ENCODE data around the gene LACTB. TPM values are rescaled to one million over a fixed set of nuclear protein-coding genes. Genes with fewer than 3 reads are reported as not detected.

Gene LACTB
- total RNA-seq, 2 experiments from 2014 or later, result 6.9 to 7.9 TPM

- Mint-ChIP-seq H3K4me1 (peaks cover 8% of the 10 kb centered on the region), H3K4me3 (no peak overlapping the region), H3K36me3 (ENCODE audit: low read depth) (no peaks in the 10 kb centered on the region), H3K27ac (no peak overlapping the region), H3K27me3 (peaks cover 3% of the 10 kb centered on the region), H3K9me3 (no peaks in the 10 kb centered on the region)
- ChIA-PET CTCF (interaction anchor here (1.1 kb wide), 1 partner anchor 10 kb away, joined by 5 read pairs; no protein-coding TSS in a partner anchor), POLR2A (no interaction called here)
- DNase-seq, result no peak
Observed at GRCh38 chr15:63176302-63176701, 54.6 kb downstream of the LACTB start.

- H3K27me3 Mint-ChIP-seq, result peaks cover 3% of the 10 kb centered on the region
- H3K9me3 Mint-ChIP-seq, result no peaks in the 10 kb centered on the region
- no peaks in the 10 kb centered on the region for H3K36me3 Mint-ChIP-seq (ENCODE audit: low read depth)
- H3K27ac Mint-ChIP-seq, result no peak overlapping the region
- no peak overlapping the region for H3K4me3 Mint-ChIP-seq
- POLR2A ChIA-PET, result no interaction called here
- DNase-seq, result no peak
- CTCF ChIA-PET, result no interaction called here
- peaks cover 8% of the 10 kb centered on the region for H3K4me1 Mint-ChIP-seq
Observed at GRCh38 chr15:63178034-63178433, 56.4 kb downstream of the LACTB start.

DNA sequence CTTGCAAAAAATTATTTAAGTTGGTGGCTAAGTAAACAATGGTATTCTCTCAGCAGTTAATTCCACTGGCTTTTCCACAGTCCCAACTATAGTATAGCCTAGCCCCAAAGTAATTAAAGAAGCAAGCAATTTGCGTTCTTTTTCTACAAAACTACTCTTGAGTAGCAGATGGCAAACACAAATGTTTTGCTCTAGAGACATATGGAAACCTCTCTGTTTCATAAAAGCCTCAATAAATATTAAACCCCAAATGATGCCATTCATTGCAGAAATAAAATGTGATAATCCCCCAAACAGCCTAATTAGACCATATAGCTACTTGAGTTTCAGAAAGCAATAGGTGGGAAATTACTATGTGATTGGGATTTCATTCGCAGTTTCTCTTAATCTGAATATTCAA lies 59.1 kb downstream of the LACTB start:
- Mint-ChIP-seq H3K27ac (no peak overlapping the region), H3K4me1 (peaks cover 8% of the 10 kb centered on the region), H3K4me3 (no peak overlapping the region), H3K36me3 (ENCODE audit: low read depth) (no peaks in the 10 kb centered on the region), H3K9me3 (no peaks in the 10 kb centered on the region), H3K27me3 (peaks cover 3% of the 10 kb centered on the region)
- DNase-seq, result no peak
- CTCF ChIA-PET, result interaction anchor here (1.2 kb wide), 1 partner anchor 15 kb away, joined by 3 read pairs; no protein-coding TSS in a partner anchor
- POLR2A ChIA-PET, result no interaction called here

DNA sequence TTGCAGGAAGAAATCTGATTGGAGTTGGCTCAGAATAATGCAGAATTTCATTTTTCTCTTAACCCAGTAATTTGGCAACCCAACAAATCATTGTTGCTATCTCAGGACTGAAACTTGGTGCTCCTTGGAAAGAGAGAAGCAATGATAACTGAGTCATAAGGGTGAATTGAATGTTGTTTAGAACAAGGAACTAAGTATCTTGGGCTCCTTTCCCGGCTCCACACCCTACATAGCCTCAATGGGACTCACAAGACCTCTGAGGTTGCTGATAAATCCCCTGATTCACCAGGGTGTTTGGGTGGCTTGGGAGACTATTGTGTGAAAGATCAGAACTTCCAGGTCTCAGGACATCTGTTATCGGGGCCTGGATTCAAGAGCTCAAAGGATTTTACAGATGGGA lies 60.0 kb downstream of the LACTB start:
- Mint-ChIP-seq H3K36me3 (ENCODE audit: low read depth) (no peaks in the 10 kb centered on the region), H3K27ac (no peak overlapping the region), H3K27me3 (peaks cover 7% of the 10 kb centered on the region), H3K4me3 (no peak overlapping the region), H3K4me1 (peaks cover 8% of the 10 kb centered on the region), H3K9me3 (no peaks in the 10 kb centered on the region)
- DNase-seq, result no peak
- ChIA-PET POLR2A (no interaction called here), CTCF (interaction anchor here (1.2 kb wide), 1 partner anchor 15 kb away, joined by 3 read pairs; no protein-coding TSS in a partner anchor)

GRCh38 chr15:63185206-63185605 lies 63.5 kb downstream of the LACTB start:
- peaks cover 14% of the 10 kb centered on the region for H3K4me1 Mint-ChIP-seq
- DNase-seq, result no peak
- H3K9me3 Mint-ChIP-seq, result no peaks in the 10 kb centered on the region
- CTCF ChIA-PET, result interaction anchor here (1.1 to 3.2 kb wide), 3 partner anchors 10 to 29 kb away, joined by 3 to 12 read pairs (median 7); no protein-coding TSS in a partner anchor
- H3K27me3 Mint-ChIP-seq, result peaks cover 7% of the 10 kb centered on the region
- H3K27ac Mint-ChIP-seq, result no peak overlapping the region
- POLR2A ChIA-PET, result no interaction called here
- peaks cover 2% of the 10 kb centered on the region for H3K36me3 Mint-ChIP-seq (ENCODE audit: low read depth)
- no peak overlapping the region for H3K4me3 Mint-ChIP-seq

DNA sequence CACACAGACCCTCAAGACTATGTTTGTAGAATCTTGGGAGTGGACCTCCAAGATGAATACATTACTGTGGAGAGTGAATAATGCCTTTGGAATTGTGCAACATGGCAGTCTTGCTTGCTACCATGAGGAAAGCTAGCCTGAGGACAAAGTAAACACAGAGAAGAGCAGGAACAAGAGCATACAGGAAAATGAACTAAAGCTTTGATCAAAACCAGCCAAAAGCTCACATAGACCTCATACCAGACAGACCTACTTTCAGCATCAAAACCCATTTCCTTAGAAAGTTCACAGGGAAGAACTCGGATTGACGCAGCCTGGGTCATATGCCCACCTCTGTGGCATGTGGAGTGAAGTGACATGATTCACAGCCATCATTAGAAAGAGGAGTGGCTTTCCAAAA lies 64.4 kb downstream of the LACTB start:
- no peak overlapping the region for H3K4me3 Mint-ChIP-seq
- CTCF ChIA-PET, result interaction anchor here (0.6 to 3.2 kb wide), 3 partner anchors 10 to 54 kb away, joined by 3 to 12 read pairs (median 7); no protein-coding TSS in a partner anchor

DNA sequence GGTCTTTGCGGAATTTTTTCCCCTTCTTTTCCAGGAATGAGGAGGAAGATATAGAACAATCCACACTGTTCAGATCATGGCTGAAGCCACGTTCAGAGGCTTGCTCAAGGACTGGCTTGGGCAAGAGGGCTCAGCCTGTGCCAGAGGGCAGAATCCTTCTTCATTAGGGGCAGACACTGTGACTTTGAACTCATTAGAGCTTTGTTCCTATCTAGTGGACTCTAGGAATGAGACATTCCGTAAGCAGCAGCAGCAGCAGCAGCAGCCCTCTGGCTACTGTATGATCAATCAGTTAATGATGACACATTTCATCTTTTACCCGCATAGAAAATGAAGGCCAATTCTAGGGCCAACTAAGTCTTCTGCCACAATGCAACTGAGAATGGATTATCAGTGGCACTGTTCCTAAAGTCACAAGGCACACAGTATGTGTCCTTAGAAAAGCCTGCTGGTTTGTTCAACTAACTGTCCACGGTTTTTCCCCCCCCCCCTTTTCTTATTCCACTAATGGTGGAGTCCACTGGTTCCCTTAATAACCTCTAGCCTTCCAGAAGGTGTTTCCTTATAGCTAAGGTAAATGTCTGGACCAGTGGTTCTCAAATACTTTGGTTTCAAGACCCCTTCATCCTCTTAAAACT lies 66.0 kb downstream of the LACTB start:
- DNase-seq, result no peak
- peaks cover 4% of the 10 kb centered on the region for H3K27me3 Mint-ChIP-seq
- CTCF ChIA-PET, result interaction anchor here (1.0 to 2.5 kb wide), 2 partner anchors 8 to 13 kb away, joined by 3 to 7 read pairs; no protein-coding TSS in a partner anchor
- H3K36me3 Mint-ChIP-seq (ENCODE audit: low read depth), result peaks cover 19% of the 10 kb centered on the region
- H3K9me3 Mint-ChIP-seq, result no peaks in the 10 kb centered on the region
- POLR2A ChIA-PET, result no interaction called here
- H3K4me1 Mint-ChIP-seq, result peaks cover 32% of the 10 kb centered on the region
- H3K27ac Mint-ChIP-seq, result no peak overlapping the region
- H3K4me3 Mint-ChIP-seq, result peak overlapping the region; percentile 96

More for the DNA sequence above, 64.4 kb downstream of the LACTB start:
- no peak overlapping the region for H3K27ac Mint-ChIP-seq
- POLR2A ChIA-PET, result interaction anchor here (0.6 kb wide), 1 partner anchor 29 kb away, joined by 5 read pairs; the partner anchor contains the start of gene RPS27L
- peaks cover 9% of the 10 kb centered on the region for H3K36me3 Mint-ChIP-seq (ENCODE audit: low read depth)
- DNase-seq, result no peak
- peaks cover 6% of the 10 kb centered on the region for H3K27me3 Mint-ChIP-seq
- H3K4me1 Mint-ChIP-seq, result peaks cover 16% of the 10 kb centered on the region
- no peaks in the 10 kb centered on the region for H3K9me3 Mint-ChIP-seq

DNA sequence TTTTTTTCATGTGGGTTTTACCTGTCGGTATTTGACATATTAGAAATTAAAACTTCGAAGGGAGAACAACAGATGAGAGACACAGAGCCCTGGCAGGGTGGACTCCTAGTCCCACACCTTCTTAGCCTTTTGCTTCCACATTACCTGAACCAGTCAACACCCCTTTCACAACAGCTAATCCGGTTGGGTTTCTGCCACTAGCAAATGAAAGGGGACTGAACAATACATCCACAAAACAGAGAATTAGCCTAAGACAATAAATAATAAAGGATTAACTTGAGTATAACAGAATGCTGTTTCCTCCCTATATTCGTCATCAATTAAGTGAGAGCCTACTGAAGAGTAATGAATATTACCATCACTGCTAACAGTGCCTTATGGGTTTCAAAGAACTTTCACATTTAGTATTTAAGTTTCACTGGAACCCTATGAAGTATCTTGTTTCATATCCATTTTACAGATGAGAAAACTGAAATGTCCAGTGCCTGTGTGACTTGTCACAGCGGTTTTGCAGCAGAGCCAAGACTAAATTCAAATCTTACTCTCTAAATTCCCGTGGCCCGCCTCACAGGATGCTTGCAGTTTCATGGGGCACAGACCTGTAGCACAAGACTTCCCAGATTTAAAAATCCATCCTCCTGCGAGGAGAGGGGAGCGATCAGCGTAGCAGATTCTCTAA lies 66.7 kb downstream of the LACTB start:
- Mint-ChIP-seq H3K9me3 (no peaks in the 10 kb centered on the region), H3K27me3 (peaks cover 4% of the 10 kb centered on the region), H3K4me1 (peaks cover 38% of the 10 kb centered on the region), H3K4me3 (peak overlapping the region; percentile 96), H3K27ac (peak overlapping the region; percentile 89), H3K36me3 (ENCODE audit: low read depth) (peaks cover 20% of the 10 kb centered on the region)
- peak; percentile 9 for DNase-seq
- ChIA-PET CTCF (interaction anchor here (0.6 to 1.0 kb wide), 2 partner anchors 16 to 203 kb away, joined by 3 read pairs; no protein-coding TSS in a partner anchor), POLR2A (no interaction called here)

- Mint-ChIP-seq H3K9me3 (no peaks in the 10 kb centered on the region), H3K4me1 (peaks cover 45% of the 10 kb centered on the region), H3K36me3 (ENCODE audit: low read depth) (peaks cover 24% of the 10 kb centered on the region), H3K27me3 (peaks cover 4% of the 10 kb centered on the region), H3K4me3 (peak within 1 kb of the TSS; percentile 96), H3K27ac (peak within 1 kb of the TSS; percentile 89)
- CTCF ChIA-PET, result interaction anchor here (1.0 kb wide), 1 partner anchor 17 kb away, joined by 3 read pairs; no protein-coding TSS in a partner anchor
- peak; percentile 98 for DNase-seq
- POLR2A ChIA-PET, result no interaction called here
Observed at GRCh38 chr15:63188926-63189871, 67.5 kb downstream of the LACTB start, which contains the start of gene RAB8B. Gene RAB8B (plus strand): TSS chr15:63189606. CDS start chr15:63189625, 19 bp downstream.

DNA sequence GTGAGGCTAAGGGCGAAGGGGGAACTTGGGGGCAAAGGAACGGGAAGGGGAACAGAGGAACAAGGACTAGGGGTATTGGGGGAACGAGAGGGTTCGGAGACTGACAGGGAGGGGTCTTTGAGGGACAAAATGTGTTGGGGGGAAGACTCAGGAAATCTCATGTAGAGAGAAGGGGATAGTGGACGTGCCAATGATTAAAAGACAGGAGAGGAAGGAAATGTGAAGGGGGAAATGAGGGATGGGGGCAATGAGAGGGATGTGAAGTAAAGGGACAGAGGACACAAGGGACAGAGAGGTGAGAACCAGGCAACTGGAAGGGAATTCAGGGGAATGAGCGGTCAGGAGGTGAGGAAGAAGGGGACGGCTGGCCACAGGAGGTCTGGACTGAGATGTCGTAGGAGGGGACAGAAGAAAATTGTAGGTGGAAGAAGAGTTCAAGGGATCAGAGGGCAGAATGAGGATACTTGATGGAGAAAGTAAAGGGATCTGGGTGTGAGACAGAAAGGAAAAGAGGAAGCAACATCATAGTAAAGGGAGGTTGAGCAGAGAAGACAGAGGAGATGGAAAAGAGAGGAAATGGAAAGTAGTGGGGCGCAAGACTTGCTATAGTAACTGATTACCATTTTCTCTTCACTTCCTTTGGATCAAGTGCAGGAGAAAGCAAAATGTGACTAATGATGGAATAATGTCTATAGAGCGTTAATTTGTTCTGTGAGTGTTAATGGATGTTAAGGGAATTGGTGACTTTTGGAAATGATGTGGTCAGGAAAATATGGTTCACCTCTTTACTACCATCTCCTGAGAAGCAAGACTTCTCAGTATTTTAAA lies 68.5 kb downstream of the LACTB start:
- ChIA-PET POLR2A (no interaction called here), CTCF (interaction anchor here (1.7 to 3.2 kb wide), 2 partner anchors 11 to 27 kb away, joined by 5 to 12 read pairs; no protein-coding TSS in a partner anchor)
- H3K4me1 Mint-ChIP-seq, result peaks cover 53% of the 10 kb centered on the region
- H3K9me3 Mint-ChIP-seq, result no peaks in the 10 kb centered on the region
- peaks cover 4% of the 10 kb centered on the region for H3K27me3 Mint-ChIP-seq
- peak overlapping the region; percentile 96 for H3K4me3 Mint-ChIP-seq
- peak overlapping the region; percentile 89 for H3K27ac Mint-ChIP-seq
- peaks cover 29% of the 10 kb centered on the region for H3K36me3 Mint-ChIP-seq (ENCODE audit: low read depth)
- DNase-seq, result no peak

DNA sequence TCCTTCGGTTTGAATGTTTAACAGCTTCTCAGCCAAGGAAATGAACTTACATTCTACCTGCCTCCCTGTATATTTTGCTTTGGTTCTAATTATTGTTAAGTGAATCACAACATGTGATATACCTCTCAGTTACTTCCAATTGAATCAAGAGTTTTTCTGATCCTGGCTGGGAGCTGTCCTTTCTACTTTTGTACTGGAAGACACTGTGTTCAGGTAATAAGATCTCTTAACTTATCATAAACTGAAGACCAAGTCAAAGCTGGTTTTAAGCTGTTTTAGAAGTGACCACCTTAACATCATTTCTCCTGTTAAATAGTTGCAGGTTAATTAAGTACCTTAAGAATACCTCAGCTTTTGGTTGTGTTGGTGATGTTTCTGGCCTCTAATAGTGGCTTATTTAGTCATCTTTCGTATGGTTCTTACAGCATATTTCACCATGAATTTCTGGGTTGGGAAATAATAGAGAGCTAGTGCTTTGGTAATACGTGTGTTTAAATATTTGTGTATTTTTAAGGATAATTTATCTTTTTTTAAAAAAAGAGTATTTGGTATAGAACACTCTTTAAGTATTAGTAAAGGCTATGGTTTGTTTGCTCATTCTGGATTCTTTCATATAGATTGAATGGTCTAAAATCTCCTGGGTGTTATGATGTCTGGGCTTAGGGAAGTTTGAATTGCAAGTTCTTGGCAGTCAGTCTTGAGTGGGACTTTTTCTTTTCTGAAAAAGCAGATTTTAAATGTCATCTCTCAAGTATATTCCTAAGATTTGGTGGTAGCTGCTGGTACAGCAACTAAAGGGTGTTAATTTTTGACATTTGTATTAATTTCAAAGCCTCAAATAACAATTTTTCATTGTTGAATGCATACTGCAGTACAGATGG lies 69.3 kb downstream of the LACTB start:
- POLR2A ChIA-PET, result interaction anchor here (0.6 kb wide), 1 partner anchor 92 kb away, joined by 4 read pairs; no protein-coding TSS in a partner anchor
- no peaks in the 10 kb centered on the region for H3K9me3 Mint-ChIP-seq
- peak overlapping the region; percentile 96 for H3K4me3 Mint-ChIP-seq
- peaks cover 36% of the 10 kb centered on the region for H3K36me3 Mint-ChIP-seq (ENCODE audit: low read depth)
- no peak for DNase-seq
- CTCF ChIA-PET, result interaction anchor here (1.7 to 3.2 kb wide), 3 partner anchors 10 to 27 kb away, joined by 5 to 12 read pairs (median 8); no protein-coding TSS in a partner anchor
- peaks cover 62% of the 10 kb centered on the region for H3K4me1 Mint-ChIP-seq
- H3K27me3 Mint-ChIP-seq, result peaks cover 3% of the 10 kb centered on the region
- peak overlapping the region; percentile 98 for H3K27ac Mint-ChIP-seq

All from activated CD4-positive, alpha-beta T cell treated with anti-CD3 and anti-CD28 coated beads, Interleukin-2, amount 10 ng/mL, durations not matched to agents 7 days and 5 days (primary cell).